Esophagus muscularis mucosa (tissue), 4 donors: Measurements from ENCODE around the gene ZSWIM4. TPM values are rescaled to one million over a fixed set of nuclear protein-coding genes. Genes with fewer than 3 reads are reported as not detected.

ENCODE experiments used
- DNase-seq: peaks from one replicate; pipeline ENCODE4 v3.0.0-alpha.2; 2017; ENCODE audit errors: extremely low spot score
- H3K27ac ChIP-seq, 4 donors: fragments of 200-600 bp; sonication (generic); replicated peaks in 1 of 4; 1 replicate in 3 of 4; 2 replicates in 1 of 4; pipeline ENCODE4 v1.5.1; 2016 to 2019; ENCODE audit warnings: mild to moderate bottlenecking in 1 of 4
- H3K27me3 ChIP-seq, 4 donors: fragments of 200-600 bp; sonication (generic); one replicate each; pipeline versions ENCODE4 v1.5.1 to v1.6.0; 2016 to 2019
- H3K36me3 ChIP-seq, 4 donors: fragments of 200-600 bp; sonication (generic); one replicate each; pipeline ENCODE4 v1.5.1; 2016 to 2019
- H3K4me1 ChIP-seq, 4 donors: fragments of 200-600 bp; sonication (generic); one replicate each; pipeline ENCODE4 v1.5.1; 2016 to 2019
- H3K4me3 ChIP-seq, 4 donors: fragments of 200-600 bp; sonication (generic); 1 replicate in 2 of 4; 2 replicates in 2 of 4; pipeline ENCODE4 v1.5.1; 2016 to 2019; ENCODE audit warnings: mild to moderate bottlenecking in 4 of 4, moderate library complexity in 1 of 4
- H3K9me3 ChIP-seq, 4 donors: fragments of 200-600 bp; sonication (generic); 1 replicate in 3 of 4; 2 replicates in 1 of 4; pipeline ENCODE4 v1.5.1; 2016 to 2019
- CTCF ChIP-seq, 3 experiments: fragments of 200-600 bp in 2 of 3; fragments of 450-650 bp in 1 of 3; sonication (generic) in 2 of 3; IDR thresholded peaks; one replicate each; pipeline ENCODE4 v1.5.1; 2017 to 2019; ENCODE audit warnings: antibody characterized with exemption in 3 of 3, mild to moderate bottlenecking in 2 of 3, moderate library complexity in 1 of 3
- EP300 ChIP-seq: sonication (generic); formaldehyde crosslinking; IDR thresholded peaks from one replicate; pipeline ENCODE4 v1.6.1; 2017; ENCODE audit warnings: antibody characterized with exemption
- POLR2A ChIP-seq: fragments of 450-650 bp; IDR thresholded peaks from one replicate; pipeline ENCODE4 v1.6.1; 2017; ENCODE audit warnings: antibody characterized with exemption, moderate library complexity, mild to moderate bottlenecking, low read depth
- POLR2AphosphoS5 ChIP-seq, 2 donors: sonication (generic); formaldehyde crosslinking; IDR thresholded peaks; one replicate each; pipeline ENCODE4 v1.6.1; 2017; ENCODE audit warnings: antibody characterized with exemption in 2 of 2
- WGBS: methylation state at CpG from one replicate; pipeline ENCODE4 v1.1.5; 2018; 5-methylcytosine and 5-hydroxymethylcytosine counted together
- intact Hi-C: fragments of 100-400 bp; cut with DNase I; formaldehyde crosslinking; loops from one replicate; pipeline ENCODE4 v1.15.1; 2023
- total RNA-seq, 4 donors: library from RNA; depleted of rRNA; stranded (reverse); fragments of >200 nt; gene quantifications; one replicate each; pipeline versions ENCODE4 v1.1.0 to v1.2.1, GENCODE V29; 2016

Gene ZSWIM4
- total RNA-seq, 4 donors from 2014 or later: 5.3 to 11.6 (median 7.8) TPM

- Histone ChIP-seq H3K27ac (no peak overlapping the region), H3K4me1 (peaks cover 0 to 25% (median 18%) of the 10 kb centered on the region in 4 donors), H3K4me3 (no peak overlapping the region), H3K36me3 (peaks cover 4 to 32% (median 19%) of the 10 kb centered on the region in 4 donors), H3K9me3 (no peaks in the 10 kb centered on the region), H3K27me3 (no peaks in the 10 kb centered on the region)
- intact Hi-C loops: no loop called here
- DNase-seq: no peak
- no peak for TF ChIP-seq EP300
- TF ChIP-seq POLR2A: no peak
- no peak for TF ChIP-seq CTCF (IDR thresholded peaks at IDR 0.05)
- TF ChIP-seq POLR2AphosphoS5 (IDR thresholded peaks at IDR 0.05): no peak
These were observed 29.5 kb downstream of the ZSWIM4 start for GRCh38 chr19:13824703-13825102.

GRCh38 chr19:13825489-13826441 is 30.5 kb downstream of the ZSWIM4 start:
- no peaks in the 10 kb centered on the region for H3K27me3 ChIP-seq
- WGBS: 85% methylated on average over 10 of the region's 30 CpGs
- peaks cover 10 to 41% (median 30%) of the 10 kb centered on the region in 4 donors for H3K36me3 ChIP-seq
- no peak overlapping the region for H3K4me3 ChIP-seq
- H3K27ac ChIP-seq: no peak overlapping the region
- no peak for DNase-seq
- intact Hi-C loops: no loop called here
- TF ChIP-seq EP300 (no peak), POLR2AphosphoS5 (IDR thresholded peaks at IDR 0.05) (no peak), POLR2A (no peak), CTCF (IDR thresholded peaks at IDR 0.05) (no peak)
- no peaks in the 10 kb centered on the region for H3K9me3 ChIP-seq
- peaks cover 0 to 25% (median 20%) of the 10 kb centered on the region in 4 donors for H3K4me1 ChIP-seq

GRCh38 chr19:13826652-13827235 is 31.5 kb downstream of the ZSWIM4 start:
- intact Hi-C loops: no loop called here
- H3K4me1 ChIP-seq: peaks cover 0 to 20% (median 17%) of the 10 kb centered on the region in 4 donors
- no peaks in the 10 kb centered on the region for H3K27me3 ChIP-seq
- no peak for TF ChIP-seq POLR2A
- no peak for TF ChIP-seq EP300
- no peak for TF ChIP-seq CTCF (IDR thresholded peaks at IDR 0.05)
- no peak for TF ChIP-seq POLR2AphosphoS5 (IDR thresholded peaks at IDR 0.05)
- no peaks in the 10 kb centered on the region for H3K9me3 ChIP-seq
- H3K4me3 ChIP-seq: no peak overlapping the region
- peaks cover 10 to 50% (median 39%) of the 10 kb centered on the region in 4 donors for H3K36me3 ChIP-seq
- no peak overlapping the region for H3K27ac ChIP-seq
- no peak for DNase-seq
- 90% methylated on average over 9 of the region's 9 CpGs for WGBS

- intact Hi-C loops: no loop called here
- H3K27ac ChIP-seq: no peak overlapping the region
- no peaks in the 10 kb centered on the region for H3K27me3 ChIP-seq
- H3K36me3 ChIP-seq: peaks cover 10 to 51% (median 39%) of the 10 kb centered on the region in 4 donors
- TF ChIP-seq CTCF (IDR thresholded peaks at IDR 0.05) (no peak), POLR2A (no peak), POLR2AphosphoS5 (IDR thresholded peaks at IDR 0.05) (no peak), EP300 (no peak)
- no peaks in the 10 kb centered on the region for H3K9me3 ChIP-seq
- H3K4me3 ChIP-seq: no peak overlapping the region
- DNase-seq: no peak
- 74% methylated on average over 4 of the region's 4 CpGs for WGBS
- peaks cover 0 to 23% (median 15%) of the 10 kb centered on the region in 4 donors for H3K4me1 ChIP-seq
These were observed 32.4 kb downstream of the ZSWIM4 start for GRCh38 chr19:13827656-13828055.
